Measurements from ENCODE around the gene CGNL1.

Gene CGNL1

GRCh38 chr15:57500979-57501576 is 124.8 kb downstream of the CGNL1 start:
- DNase-seq (ENCODE audit: low read depth) = no peak

DNA sequence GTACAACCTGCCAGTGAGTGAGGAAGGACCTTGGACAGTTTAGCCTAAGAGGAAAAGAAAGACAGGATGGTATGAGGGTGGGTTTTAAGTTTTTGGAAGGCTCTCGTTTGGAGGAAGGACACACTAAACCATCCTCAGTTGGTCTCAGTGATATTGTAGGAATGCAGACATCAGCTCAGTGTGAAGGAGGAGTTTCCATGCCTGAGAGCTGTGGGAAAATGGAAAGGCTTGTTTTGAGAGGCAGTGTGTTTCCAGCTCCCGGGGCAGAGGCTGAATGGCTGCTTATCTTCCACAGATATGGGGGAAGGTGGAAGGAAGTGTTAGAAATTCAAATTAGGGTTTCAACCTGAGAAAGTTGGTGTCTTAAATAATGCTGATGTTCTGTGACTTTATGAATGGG is 125.8 kb downstream of the CGNL1 start:
- no peak for DNase-seq (ENCODE audit: low read depth)

DNA sequence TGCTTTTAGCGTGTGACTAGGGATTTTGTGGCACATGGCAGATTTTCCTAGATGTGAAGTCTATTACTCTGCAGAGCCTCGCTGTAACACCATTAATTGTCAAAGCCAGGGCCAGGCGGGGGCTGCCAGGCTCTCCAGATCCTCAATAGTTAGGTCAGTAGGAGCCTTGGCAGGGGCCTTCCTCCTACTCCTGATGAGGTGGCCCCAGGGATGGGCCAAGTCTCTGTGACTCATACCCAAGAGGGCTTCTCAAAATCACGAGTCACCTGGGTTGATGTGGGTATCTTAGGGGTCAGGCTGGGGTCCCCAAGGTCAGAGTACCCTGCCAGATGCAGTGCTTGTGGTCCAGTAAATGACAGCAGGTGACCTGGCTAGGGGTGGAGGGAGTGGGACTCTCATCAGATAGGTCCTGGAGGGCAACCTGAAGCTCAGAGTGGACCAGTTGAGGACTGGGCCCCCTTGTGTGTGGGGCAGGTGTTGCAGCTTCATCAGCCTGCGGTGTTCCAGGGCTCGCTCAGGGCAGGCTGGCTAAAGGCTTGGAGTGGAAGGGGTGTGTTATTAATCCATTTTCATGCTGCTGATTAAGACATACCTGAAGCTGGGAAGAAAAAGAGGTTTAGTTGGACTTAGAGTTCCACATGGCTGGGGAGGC is 126.9 kb downstream of the CGNL1 start:
- DNase-seq (ENCODE audit: low read depth) = no peak

- no peak for DNase-seq (ENCODE audit: low read depth)
Observed at GRCh38 chr15:57503911-57504598, 127.8 kb downstream of the CGNL1 start.

DNA sequence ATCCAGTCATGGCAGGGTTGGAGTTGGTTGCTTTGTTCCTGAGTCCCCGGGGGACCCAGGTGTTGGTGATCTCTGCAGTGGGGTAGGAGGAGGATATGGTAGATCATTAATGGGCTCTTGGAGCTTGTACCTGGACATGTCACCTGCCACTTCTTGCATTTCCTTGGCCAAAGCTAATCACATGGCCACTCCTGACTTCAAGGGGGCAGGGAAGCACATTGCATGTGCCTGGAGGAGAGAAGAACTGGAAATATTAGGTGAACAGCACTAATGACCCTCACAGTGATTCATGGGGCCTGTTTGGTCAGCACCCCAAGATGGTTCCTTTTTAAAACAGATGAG is 128.3 kb downstream of the CGNL1 start:
- DNase-seq (ENCODE audit: low read depth) = no peak

GRCh38 chr15:57505056-57505715 is 128.9 kb downstream of the CGNL1 start:
- no peak for DNase-seq (ENCODE audit: low read depth)

DNA sequence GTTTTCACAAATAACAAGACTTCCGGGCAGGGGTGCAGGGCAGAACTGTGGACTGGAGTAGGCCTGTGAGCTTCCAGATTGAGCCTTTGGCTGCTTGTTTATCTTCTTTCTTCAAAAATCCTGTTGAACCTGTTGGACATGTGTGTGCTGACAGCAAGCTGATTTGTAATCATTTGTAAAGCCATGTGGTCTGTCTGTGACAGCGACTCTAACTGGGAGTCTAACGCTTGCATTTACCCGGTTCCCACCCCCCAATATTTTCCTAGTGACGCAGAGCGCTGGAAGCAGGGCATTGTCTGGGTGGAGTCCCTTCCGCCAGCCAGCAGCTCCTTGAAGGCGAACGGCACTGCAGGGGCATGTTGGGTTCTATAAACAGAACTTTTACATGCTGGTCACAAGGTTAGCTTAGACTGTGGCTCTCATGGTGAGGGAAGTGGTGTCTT is 129.7 kb downstream of the CGNL1 start:
- DNase-seq (ENCODE audit: low read depth) = no peak

DNA sequence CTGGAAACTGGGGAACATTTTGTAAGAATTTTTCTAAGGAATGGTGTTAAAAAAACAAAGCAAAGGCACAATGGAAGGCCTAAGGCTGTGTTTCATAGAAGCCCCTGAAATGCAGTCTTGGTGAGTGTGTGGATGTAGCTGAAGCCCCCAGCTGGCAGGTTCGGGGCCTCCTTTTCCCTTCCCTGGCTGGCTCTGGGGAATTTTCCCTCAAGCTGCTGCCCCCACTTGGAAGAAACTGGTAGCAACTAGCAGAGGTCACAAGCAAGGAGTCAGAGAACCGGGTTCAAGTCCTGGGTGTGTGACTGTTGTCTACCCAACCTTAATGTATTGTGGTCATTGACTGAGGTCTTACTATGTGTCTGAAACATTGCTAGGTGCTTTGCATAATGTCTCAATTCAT is 130.1 kb downstream of the CGNL1 start:
- DNase-seq (ENCODE audit: low read depth) = no peak

- DNase-seq (ENCODE audit: low read depth) = no peak
Observed at GRCh38 chr15:57507111-57507510, 130.8 kb downstream of the CGNL1 start.

DNA sequence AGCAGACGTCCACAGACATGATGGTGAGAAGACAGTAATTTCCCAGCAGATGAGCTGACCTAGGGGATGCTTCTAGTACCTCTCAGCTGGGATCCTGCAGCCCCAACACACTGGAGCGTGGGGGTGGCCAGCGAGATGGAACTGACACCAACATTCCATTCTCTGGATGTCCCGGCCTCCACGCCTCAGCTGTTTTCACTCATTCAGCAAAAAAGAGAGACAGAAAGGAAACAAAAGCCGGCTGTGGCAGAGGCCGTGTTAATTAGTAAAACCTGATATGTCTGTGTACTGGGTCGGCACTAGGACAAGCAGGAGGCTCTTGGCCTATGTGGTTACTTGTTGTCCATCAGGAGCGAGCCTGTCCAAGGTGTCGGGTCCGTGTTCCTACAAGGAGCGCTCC is 132.8 kb downstream of the CGNL1 start:
- DNase-seq (ENCODE audit: low read depth) = no peak

DNA sequence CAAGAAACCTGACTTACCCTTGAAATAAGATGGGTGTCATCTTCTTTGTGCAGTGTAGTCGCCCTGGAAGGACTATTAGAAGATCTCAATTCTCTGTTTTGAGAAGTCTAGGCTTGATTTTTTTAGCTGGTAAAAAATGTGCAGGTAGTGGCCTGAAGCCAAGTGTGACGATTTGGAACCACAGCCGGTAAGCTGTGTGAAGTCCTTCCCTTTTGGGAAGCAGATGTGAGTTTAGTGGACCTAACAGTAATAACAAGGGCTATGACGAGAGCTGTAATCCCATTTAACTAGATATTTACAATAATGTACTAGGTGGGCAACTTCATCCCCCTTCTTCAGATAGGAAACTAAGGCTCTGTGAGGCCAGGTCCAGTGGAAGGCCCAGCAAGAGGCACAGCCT is 133.7 kb downstream of the CGNL1 start:
- no peak for DNase-seq (ENCODE audit: low read depth)

GRCh38 chr15:57510647-57511046 is 134.3 kb downstream of the CGNL1 start:
- DNase-seq (ENCODE audit: low read depth) = no peak

GRCh38 chr15:57516327-57517029 is 140.2 kb downstream of the CGNL1 start:
- no peak for DNase-seq (ENCODE audit: low read depth)

DNA sequence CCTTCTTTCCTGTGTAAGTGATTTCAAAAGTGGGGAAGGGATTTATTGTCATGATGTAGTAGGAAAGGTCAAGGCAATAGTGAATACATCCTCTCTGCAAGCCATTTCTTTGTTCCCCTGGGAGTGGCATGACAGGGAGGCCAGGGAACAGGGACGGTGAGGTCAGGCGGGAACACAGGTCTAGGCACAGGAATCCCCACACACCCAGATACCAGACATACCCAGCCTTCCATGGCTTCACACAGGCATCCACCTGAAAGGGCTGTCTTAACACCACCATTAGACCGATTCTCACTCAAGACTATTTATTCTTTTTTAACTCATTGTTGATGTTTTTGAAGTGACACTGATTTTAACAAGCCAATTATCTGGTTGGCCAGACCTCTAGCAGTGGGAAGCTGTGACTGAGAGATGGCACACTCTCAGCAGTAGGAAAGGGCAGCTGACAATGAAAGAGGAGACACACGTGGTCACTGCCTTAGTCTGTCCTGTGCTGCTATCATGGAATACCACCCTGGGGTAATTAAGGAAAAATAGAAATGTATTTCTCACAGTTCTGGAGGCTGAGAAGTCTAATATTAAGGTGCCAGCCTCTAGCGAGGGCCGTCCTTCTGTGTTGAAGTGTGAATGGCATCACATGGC is 140.8 kb downstream of the CGNL1 start:
- DNase-seq (ENCODE audit: low read depth) = no peak

GRCh38 chr15:57518779-57519405 is 142.6 kb downstream of the CGNL1 start:
- no peak for DNase-seq (ENCODE audit: low read depth)

DNA sequence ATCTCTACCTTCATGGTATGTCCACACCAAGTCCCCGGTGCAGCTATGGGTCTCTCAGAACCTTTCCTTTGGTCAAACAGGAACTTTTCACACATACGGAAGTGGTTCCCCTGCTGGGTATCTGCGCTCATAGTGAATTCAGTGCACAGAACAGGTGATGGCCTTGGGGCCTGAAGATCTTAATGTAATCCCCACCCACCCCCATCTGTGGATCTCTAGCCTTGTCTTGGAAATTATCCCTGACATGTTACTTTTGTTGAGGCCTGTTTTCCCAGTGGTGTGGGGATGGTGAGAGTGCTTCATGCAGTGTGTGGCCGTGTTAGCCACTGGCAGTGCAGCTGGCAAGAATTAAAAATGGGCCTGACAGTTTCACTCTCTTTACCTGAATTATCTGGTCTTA is 143.5 kb downstream of the CGNL1 start:
- DNase-seq (ENCODE audit: low read depth) = no peak

DNA sequence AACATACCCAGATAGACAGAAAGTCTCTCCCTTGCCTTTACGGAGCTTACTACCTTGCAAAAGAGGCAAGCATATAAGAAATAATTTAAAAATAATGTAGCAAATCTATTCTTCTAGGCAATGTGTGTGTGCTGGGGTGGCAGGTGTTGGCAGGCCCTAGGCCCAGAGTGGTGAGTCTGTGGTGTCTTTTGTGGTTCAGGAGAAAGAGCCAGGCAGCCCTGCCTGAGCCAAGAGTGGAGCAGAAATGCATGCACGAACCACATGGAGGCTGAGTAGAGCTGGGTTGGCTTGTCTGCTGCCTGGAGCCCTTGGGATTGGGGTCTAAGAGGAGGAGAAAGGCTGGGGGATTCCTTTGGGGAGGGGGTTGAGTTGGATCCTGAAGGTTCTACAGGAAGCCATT is 145.2 kb downstream of the CGNL1 start:
- no peak for DNase-seq (ENCODE audit: low read depth)

GRCh38 chr15:57522148-57522547 is 145.8 kb downstream of the CGNL1 start:
- no peak for DNase-seq (ENCODE audit: low read depth)

- no peak for DNase-seq (ENCODE audit: low read depth)
Observed at GRCh38 chr15:57525581-57525980, 149.3 kb downstream of the CGNL1 start.

- DNase-seq (ENCODE audit: low read depth) = no peak
Observed at GRCh38 chr15:57526076-57526475, 149.8 kb downstream of the CGNL1 start.

- DNase-seq (ENCODE audit: low read depth) = no peak
Observed at GRCh38 chr15:57526615-57527014, 150.3 kb downstream of the CGNL1 start.
